ENCODE results near the gene COQ4.

COQ4 gene

DNA sequence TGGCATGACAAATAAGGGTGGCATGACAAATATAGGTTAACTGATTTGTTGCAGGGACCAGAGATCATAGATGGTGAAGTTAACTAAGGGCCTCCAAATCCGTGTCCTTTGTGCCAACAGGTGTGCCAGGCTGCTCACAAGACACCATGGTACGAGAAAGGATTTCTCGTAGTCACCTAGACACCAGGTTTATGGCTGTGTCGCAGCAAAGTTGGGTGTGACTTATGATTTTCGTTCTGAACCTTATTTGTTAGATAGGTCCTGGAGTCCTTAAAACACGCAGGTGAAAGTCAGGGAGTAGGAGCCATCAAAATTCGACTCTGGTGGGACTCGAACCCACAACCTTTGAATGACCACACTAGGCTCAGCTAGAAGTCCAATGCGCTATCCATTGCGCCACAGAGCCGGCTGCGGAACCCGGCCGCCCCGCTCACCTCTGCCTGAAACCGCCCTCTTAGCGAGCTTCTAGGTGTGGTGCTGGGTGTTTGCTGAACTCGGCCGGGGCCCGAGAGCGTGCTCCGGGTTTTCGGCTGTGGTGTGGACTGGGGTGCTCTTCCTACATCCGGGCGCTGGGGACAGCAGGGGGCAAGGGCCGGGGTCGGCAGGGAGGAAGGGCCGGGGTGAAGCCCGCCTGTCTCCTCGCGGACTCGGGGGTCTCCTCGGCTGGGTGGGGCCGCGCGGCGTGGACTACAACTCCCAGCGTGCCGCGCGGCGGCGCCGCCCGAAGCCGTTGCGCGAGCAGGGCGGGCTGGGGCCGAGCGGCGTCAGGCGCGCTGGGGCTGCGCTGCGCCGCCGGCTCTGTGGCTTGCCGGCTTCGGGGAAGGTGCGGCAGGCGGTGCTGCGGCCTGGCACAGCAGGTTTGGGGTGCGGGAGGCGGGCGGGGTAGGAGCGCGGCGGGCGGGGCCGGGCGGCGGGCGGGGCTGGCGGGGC, 17.4 kb downstream of the COQ4 start, which contains the start of gene SLC27A4:
SLC27A4 (plus strand) TSS at position 767 of the 930 bp plus-strand sequence. CDS start 2,606 bp downstream, outside the sequence.
- peak; percentile 77 for DNase-seq (ENCODE audit: low read depth, low spot score)
- TF ChIP-seq, protein P1, sequence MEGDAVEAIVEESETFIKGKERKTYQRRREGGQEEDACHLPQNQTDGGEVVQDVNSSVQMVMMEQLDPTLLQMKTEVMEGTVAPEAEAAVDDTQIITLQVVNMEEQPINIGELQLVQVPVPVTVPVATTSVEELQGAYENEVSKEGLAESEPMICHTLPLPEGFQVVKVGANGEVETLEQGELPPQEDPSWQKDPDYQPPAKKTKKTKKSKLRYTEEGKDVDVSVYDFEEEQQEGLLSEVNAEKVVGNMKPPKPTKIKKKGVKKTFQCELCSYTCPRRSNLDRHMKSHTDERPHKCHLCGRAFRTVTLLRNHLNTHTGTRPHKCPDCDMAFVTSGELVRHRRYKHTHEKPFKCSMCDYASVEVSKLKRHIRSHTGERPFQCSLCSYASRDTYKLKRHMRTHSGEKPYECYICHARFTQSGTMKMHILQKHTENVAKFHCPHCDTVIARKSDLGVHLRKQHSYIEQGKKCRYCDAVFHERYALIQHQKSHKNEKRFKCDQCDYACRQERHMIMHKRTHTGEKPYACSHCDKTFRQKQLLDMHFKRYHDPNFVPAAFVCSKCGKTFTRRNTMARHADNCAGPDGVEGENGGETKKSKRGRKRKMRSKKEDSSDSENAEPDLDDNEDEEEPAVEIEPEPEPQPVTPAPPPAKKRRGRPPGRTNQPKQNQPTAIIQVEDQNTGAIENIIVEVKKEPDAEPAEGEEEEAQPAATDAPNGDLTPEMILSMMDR (IDR thresholded peaks at IDR 0.05; ENCODE audit: low read depth, low read length) = no peak
- in situ Hi-C loops (cut with HindIII; ENCODE audit: low sequenced_read_pairs) = no loop called here

DNA sequence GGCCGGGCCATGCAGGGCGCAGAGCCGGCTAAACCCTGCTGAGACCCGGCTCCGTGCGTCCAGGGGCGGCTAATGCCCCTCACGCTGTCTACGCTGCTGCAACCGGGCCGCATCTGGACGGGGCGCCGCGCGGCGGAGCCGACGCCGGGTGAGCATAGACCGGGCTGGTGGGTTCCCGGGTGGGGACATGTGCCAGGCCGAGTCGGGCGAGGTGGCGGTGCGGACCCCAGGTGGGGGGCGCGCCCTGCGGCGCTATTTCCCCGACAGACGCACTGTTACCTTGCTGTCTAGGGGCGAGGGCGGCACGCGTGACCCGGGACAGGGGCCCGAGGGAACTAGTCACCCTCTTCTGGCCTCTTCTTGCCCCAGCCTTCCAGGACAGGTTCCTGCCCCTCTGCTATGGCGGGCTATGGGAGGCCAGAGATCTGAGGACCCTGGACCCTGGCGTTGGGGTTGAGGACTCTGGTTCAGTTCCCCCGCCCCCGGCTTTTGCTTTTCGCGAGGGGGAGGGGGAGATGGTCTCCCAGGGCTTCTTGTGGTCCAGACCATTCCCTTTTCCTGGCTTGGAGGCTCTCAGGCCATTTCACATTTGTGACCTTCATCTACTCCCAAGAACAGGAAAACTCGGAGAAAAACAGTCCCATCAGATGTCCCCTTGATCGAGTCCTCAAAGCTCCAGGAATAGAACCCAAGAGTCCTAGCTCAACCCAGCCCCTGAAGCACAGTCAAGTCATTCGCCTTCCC, 18.2 kb downstream of the COQ4 start:
- in situ Hi-C loops (cut with HindIII; ENCODE audit: low sequenced_read_pairs) = no loop called here

More for the DNA sequence above, 17.4 kb downstream of the COQ4 start, which contains the start of gene SLC27A4:
- peak within 1 kb of the TSS; percentile 69 for H3K4me3 ChIP-seq (ENCODE audit: low read depth, low read length)

DNA sequence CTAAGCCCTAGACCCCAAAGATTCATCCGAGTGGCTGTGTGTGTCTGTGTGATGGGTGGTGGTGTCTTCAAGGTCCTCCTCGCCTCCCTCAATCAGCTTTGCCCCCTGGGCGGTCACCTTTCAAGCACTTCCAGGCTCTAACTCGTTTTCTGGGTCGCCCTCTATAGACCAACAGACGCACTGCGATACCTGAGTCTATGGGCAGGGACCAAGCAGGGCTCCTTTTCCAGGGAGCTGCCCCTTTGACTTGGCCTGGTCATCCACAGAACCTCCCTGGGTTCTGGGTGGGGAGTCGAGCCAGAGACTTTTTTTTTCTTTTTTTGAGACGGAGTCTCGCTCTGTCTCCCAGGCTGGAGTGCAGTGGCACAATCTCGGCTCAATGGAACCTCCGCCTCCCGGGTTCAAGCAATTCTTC, 18.8 kb downstream of the COQ4 start:
- peak overlapping the region; percentile 69 for H3K4me3 ChIP-seq (ENCODE audit: low read depth, low read length)
- in situ Hi-C loops (cut with HindIII; ENCODE audit: low sequenced_read_pairs) = no loop called here
- DNase-seq (ENCODE audit: low read depth, low spot score) = peak; percentile 60
- TF ChIP-seq, protein P1 (IDR thresholded peaks at IDR 0.05; ENCODE audit: low read depth, low read length) = peak; percentile 75

More for the DNA sequence above, 18.2 kb downstream of the COQ4 start:
- no peak for DNase-seq (ENCODE audit: low read depth, low spot score)
- H3K4me3 ChIP-seq (ENCODE audit: low read depth, low read length) = peak overlapping the region; percentile 69
- TF ChIP-seq, protein P1 (IDR thresholded peaks at IDR 0.05; ENCODE audit: low read depth, low read length) = no peak

GRCh38 chr9:128342971-128343680, 20.5 kb downstream of the COQ4 start:
- DNase-seq (ENCODE audit: low read depth, low spot score) = no peak
- no peak overlapping the region for H3K4me3 ChIP-seq (ENCODE audit: low read depth, low read length)
- TF ChIP-seq, protein P1 (IDR thresholded peaks at IDR 0.05; ENCODE audit: low read depth, low read length) = no peak
- in situ Hi-C loops (cut with HindIII; ENCODE audit: low sequenced_read_pairs) = no loop called here

GRCh38 chr9:128343855-128344254, 21.2 kb downstream of the COQ4 start:
- H3K4me3 ChIP-seq (ENCODE audit: low read depth, low read length) = no peak overlapping the region

More at GRCh38 chr9:128343855-128344254, 21.2 kb downstream of the COQ4 start:
- in situ Hi-C loops (cut with HindIII; ENCODE audit: low sequenced_read_pairs) = no loop called here
- TF ChIP-seq, protein P1 (IDR thresholded peaks at IDR 0.05; ENCODE audit: low read depth, low read length) = no peak
- DNase-seq (ENCODE audit: low read depth, low spot score) = no peak

All from astrocyte of the spinal cord (primary cell).